Stimulated activated CD4-positive, alpha-beta T cell treated with anti-CD3 and anti-CD28 coated beads, Interleukin-1b, Interleukin-23, amount 100 ng/mL, for 48 hours (primary cell): ENCODE results near the gene ATP10B.

Source experiments
- DNase-seq: peaks from one replicate; pipeline ENCODE4 v3.0.0-alpha.2; 2020

Gene ATP10B

GRCh38 chr5:160629003-160629402 lies 223.0 kb downstream of the ATP10B start:
- DNase-seq: no peak

GRCh38 chr5:160628619-160628968 lies 223.4 kb downstream of the ATP10B start:
- no peak for DNase-seq

GRCh38 chr5:160627921-160628618 lies 223.9 kb downstream of the ATP10B start:
- no peak for DNase-seq

- DNase-seq: no peak
These were observed 225.7 kb downstream of the ATP10B start for GRCh38 chr5:160626322-160626721.

GRCh38 chr5:160621526-160621925 lies 230.5 kb downstream of the ATP10B start:
- DNase-seq: no peak

- no peak for DNase-seq
These were observed 231.6 kb downstream of the ATP10B start for GRCh38 chr5:160620401-160620800.

GRCh38 chr5:160619381-160619780 lies 232.6 kb downstream of the ATP10B start:
- DNase-seq: no peak

- DNase-seq: no peak
These were observed 233.7 kb downstream of the ATP10B start for GRCh38 chr5:160618286-160618685.

GRCh38 chr5:160616712-160617497 lies 235.1 kb downstream of the ATP10B start:
- DNase-seq: no peak

GRCh38 chr5:160614136-160614535 lies 237.9 kb downstream of the ATP10B start:
- no peak for DNase-seq

- no peak for DNase-seq
These were observed 246.7 kb downstream of the ATP10B start for GRCh38 chr5:160605266-160605665.

- no peak for DNase-seq
These were observed 247.5 kb downstream of the ATP10B start for GRCh38 chr5:160604484-160604883.

- DNase-seq: no peak
These were observed 249.3 kb downstream of the ATP10B start for GRCh38 chr5:160602744-160603143.

GRCh38 chr5:160601046-160601445 lies 251.0 kb downstream of the ATP10B start:
- no peak for DNase-seq

GRCh38 chr5:160573318-160573717 lies 278.7 kb downstream of the ATP10B start:
- no peak for DNase-seq

- no peak for DNase-seq
These were observed 284.8 kb downstream of the ATP10B start for GRCh38 chr5:160567031-160567705.

GRCh38 chr5:160565376-160565775 lies 286.6 kb downstream of the ATP10B start:
- DNase-seq: no peak

GRCh38 chr5:160556846-160557245 lies 295.2 kb downstream of the ATP10B start:
- no peak for DNase-seq

GRCh38 chr5:160555971-160556631 lies 295.9 kb downstream of the ATP10B start:
- no peak for DNase-seq

- no peak for DNase-seq
These were observed 296.4 kb downstream of the ATP10B start for GRCh38 chr5:160555581-160555970.

GRCh38 chr5:160550075-160550474 lies 301.9 kb downstream of the ATP10B start:
- no peak for DNase-seq

- DNase-seq: no peak
These were observed 302.9 kb downstream of the ATP10B start for GRCh38 chr5:160548949-160549645.

GRCh38 chr5:160547872-160548271 lies 304.1 kb downstream of the ATP10B start:
- DNase-seq: no peak
